ENCODE measurements around the gene OTULIN.

- TF ChIP-seq EZH2 (IDR thresholded peaks at IDR 0.05; ENCODE audit: insufficient read depth, low read length) = no peak
- TF ChIP-seq, protein P1, sequence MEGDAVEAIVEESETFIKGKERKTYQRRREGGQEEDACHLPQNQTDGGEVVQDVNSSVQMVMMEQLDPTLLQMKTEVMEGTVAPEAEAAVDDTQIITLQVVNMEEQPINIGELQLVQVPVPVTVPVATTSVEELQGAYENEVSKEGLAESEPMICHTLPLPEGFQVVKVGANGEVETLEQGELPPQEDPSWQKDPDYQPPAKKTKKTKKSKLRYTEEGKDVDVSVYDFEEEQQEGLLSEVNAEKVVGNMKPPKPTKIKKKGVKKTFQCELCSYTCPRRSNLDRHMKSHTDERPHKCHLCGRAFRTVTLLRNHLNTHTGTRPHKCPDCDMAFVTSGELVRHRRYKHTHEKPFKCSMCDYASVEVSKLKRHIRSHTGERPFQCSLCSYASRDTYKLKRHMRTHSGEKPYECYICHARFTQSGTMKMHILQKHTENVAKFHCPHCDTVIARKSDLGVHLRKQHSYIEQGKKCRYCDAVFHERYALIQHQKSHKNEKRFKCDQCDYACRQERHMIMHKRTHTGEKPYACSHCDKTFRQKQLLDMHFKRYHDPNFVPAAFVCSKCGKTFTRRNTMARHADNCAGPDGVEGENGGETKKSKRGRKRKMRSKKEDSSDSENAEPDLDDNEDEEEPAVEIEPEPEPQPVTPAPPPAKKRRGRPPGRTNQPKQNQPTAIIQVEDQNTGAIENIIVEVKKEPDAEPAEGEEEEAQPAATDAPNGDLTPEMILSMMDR (IDR thresholded peaks at IDR 0.05; ENCODE audit: insufficient read depth, low read depth, low read length) = no peak
Measured at GRCh38 chr5:14666357-14666756, 1.8 kb downstream of the OTULIN start.

Measured in astrocyte (in vitro differentiated cells and primary cell).